Type B pancreatic cell (in vitro differentiated cells): ENCODE results near the gene LRP2. TPM values are rescaled to one million over a fixed set of nuclear protein-coding genes. Genes with fewer than 3 reads are reported as not detected.

Experiments
- DNase-seq: peaks from one replicate; pipeline ENCODE4 v3.0.0; 2021; ENCODE audit warnings: mixed read lengths; ENCODE audit not compliant: unreplicated experiment; ENCODE audit errors: extremely low spot score
- H3K27ac Mint-ChIP-seq: 2 replicates; pipeline ENCODE4 v1.8.0; 2021; ENCODE audit warnings: mild to moderate bottlenecking, mixed read lengths
- H3K27me3 Mint-ChIP-seq: 2 replicates; pipeline ENCODE4 v1.8.0; 2021; ENCODE audit warnings: mixed read lengths
- H3K36me3 Mint-ChIP-seq: 2 replicates; pipeline ENCODE4 v1.8.0; 2021; ENCODE audit warnings: mixed read lengths
- H3K4me1 Mint-ChIP-seq: one replicate; pipeline ENCODE4 v1.8.0; 2021; ENCODE audit warnings: mixed read lengths; ENCODE audit not compliant: unreplicated experiment
- H3K4me3 Mint-ChIP-seq: 2 replicates; pipeline ENCODE4 v1.8.0; 2021; ENCODE audit warnings: mild to moderate bottlenecking, mixed read lengths
- H3K9me3 Mint-ChIP-seq: 2 replicates; pipeline ENCODE4 v1.8.0; 2021; ENCODE audit warnings: mixed read lengths
- total RNA-seq: library from RNA; stranded (reverse); gene quantifications from 2 replicates; pipeline ENCODE4 v1.2.1, GENCODE V29; 2021; ENCODE audit warnings: low replicate concordance
- TF ChIP-seq, protein P1 (sequence below): fragments of 200-600 bp; sonication (generic); conservative IDR thresholded peaks from 2 replicates; pipeline ENCODE4 v1.5.0; 2021; ENCODE audit warnings: antibody characterized with exemption, mild to moderate bottlenecking

The LRP2 gene
- total RNA-seq, 1 donor from 2014 or later = 22.7 TPM

DNA sequence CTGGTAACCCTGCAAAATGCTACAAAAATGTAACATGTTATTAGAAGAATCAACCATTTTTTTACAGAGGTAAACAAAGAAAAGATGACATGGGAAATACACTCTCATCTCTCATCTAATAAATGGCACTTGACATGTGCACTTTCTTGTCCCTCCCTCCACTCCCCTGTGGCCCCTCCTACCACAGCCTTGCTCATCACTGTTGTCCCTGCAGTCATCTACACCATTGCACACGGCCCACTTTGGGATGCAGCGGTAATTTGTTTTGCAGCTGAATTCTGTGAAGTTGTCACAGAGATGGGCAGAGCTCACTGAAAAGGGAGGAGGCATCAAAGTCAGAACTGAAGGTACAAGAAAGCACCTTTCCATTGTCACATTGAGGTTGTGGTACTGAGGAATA, 189.4 kb downstream of the LRP2 start:
- Mint-ChIP-seq H3K36me3 (no peaks in the 10 kb centered on the region), H3K9me3 (no peaks in the 10 kb centered on the region), H3K4me1 (no peaks in the 10 kb centered on the region), H3K27ac (no peak overlapping the region), H3K4me3 (no peak overlapping the region), H3K27me3 (no peaks in the 10 kb centered on the region)
- TF ChIP-seq, protein P1, sequence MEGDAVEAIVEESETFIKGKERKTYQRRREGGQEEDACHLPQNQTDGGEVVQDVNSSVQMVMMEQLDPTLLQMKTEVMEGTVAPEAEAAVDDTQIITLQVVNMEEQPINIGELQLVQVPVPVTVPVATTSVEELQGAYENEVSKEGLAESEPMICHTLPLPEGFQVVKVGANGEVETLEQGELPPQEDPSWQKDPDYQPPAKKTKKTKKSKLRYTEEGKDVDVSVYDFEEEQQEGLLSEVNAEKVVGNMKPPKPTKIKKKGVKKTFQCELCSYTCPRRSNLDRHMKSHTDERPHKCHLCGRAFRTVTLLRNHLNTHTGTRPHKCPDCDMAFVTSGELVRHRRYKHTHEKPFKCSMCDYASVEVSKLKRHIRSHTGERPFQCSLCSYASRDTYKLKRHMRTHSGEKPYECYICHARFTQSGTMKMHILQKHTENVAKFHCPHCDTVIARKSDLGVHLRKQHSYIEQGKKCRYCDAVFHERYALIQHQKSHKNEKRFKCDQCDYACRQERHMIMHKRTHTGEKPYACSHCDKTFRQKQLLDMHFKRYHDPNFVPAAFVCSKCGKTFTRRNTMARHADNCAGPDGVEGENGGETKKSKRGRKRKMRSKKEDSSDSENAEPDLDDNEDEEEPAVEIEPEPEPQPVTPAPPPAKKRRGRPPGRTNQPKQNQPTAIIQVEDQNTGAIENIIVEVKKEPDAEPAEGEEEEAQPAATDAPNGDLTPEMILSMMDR = no peak
- no peak for DNase-seq

DNA sequence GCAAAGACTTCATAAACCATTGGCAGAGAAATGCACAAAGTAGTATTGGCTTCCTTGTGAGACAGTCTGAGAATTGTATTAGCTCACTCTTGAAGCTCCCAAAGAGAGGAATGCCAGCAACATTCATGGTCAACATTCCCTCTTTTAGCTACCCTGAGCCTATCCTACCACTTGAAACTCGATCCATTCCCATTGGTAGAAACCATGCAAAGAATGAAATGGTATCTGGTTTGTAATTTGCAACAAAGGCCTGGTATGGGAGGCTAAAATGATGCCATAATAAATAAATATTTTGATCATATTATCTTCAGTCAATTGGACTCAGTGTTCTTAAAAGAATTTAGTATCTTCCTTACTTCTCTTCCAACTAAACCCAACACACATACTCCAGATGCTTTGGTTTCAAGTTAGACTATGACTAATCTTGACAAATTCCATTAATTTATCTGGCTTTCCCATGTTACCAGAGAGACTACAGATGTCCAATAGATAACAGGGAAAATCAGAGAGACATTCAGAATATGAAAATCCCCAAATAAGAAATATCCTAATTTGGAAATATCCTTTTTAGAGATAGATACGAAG, 190.1 kb downstream of the LRP2 start:
- TF ChIP-seq, protein P1 = no peak
- H3K27me3 Mint-ChIP-seq = no peaks in the 10 kb centered on the region
- H3K9me3 Mint-ChIP-seq = no peaks in the 10 kb centered on the region
- H3K4me1 Mint-ChIP-seq = no peaks in the 10 kb centered on the region
- H3K4me3 Mint-ChIP-seq = no peak overlapping the region
- no peaks in the 10 kb centered on the region for H3K36me3 Mint-ChIP-seq
- no peak overlapping the region for H3K27ac Mint-ChIP-seq
- no peak for DNase-seq

GRCh38 chr2:169165791-169166190, 196.5 kb downstream of the LRP2 start:
- Mint-ChIP-seq H3K27ac (no peak overlapping the region), H3K4me1 (no peaks in the 10 kb centered on the region), H3K36me3 (no peaks in the 10 kb centered on the region), H3K27me3 (no peaks in the 10 kb centered on the region), H3K9me3 (no peaks in the 10 kb centered on the region), H3K4me3 (no peak overlapping the region)
- TF ChIP-seq, protein P1 = no peak
- DNase-seq = no peak

GRCh38 chr2:169164311-169164710, 198.0 kb downstream of the LRP2 start:
- TF ChIP-seq, protein P1 = no peak
- H3K4me1 Mint-ChIP-seq = no peaks in the 10 kb centered on the region
- no peak overlapping the region for H3K4me3 Mint-ChIP-seq
- H3K36me3 Mint-ChIP-seq = no peaks in the 10 kb centered on the region
- H3K27ac Mint-ChIP-seq = no peak overlapping the region
- DNase-seq = no peak
- no peaks in the 10 kb centered on the region for H3K27me3 Mint-ChIP-seq
- no peaks in the 10 kb centered on the region for H3K9me3 Mint-ChIP-seq

GRCh38 chr2:169162613-169163012, 199.7 kb downstream of the LRP2 start:
- TF ChIP-seq, protein P1 = no peak
- no peaks in the 10 kb centered on the region for H3K27me3 Mint-ChIP-seq
- H3K9me3 Mint-ChIP-seq = no peaks in the 10 kb centered on the region
- DNase-seq = no peak
- H3K4me3 Mint-ChIP-seq = no peak overlapping the region
- no peaks in the 10 kb centered on the region for H3K4me1 Mint-ChIP-seq
- no peak overlapping the region for H3K27ac Mint-ChIP-seq
- no peaks in the 10 kb centered on the region for H3K36me3 Mint-ChIP-seq
